Smooth muscle cell (in vitro differentiated cells): Measurements from ENCODE around the gene TNS1. TPM values are rescaled to one million over a fixed set of nuclear protein-coding genes. Genes with fewer than 3 reads are reported as not detected.

Experiments
- DNase-seq: peaks from one replicate; lab custom pipeline; 2025; ENCODE audit not compliant: unreplicated experiment; lab: John Stamatoyannopoulos, UW
- H2AFZ ChIP-seq: fragments of 200-600 bp; sonication (generic); 2 replicates; pipeline ENCODE4 v1.6.0; 2016; ENCODE audit warnings: antibody characterized with exemption, low read depth, mild to moderate bottlenecking
- H3F3A ChIP-seq: fragments of 200-600 bp; sonication (generic); 2 replicates; pipeline ENCODE4 v1.6.0; 2017; ENCODE audit warnings: antibody characterized with exemption, low read depth
- H3K27ac ChIP-seq: fragments of 200-600 bp; sonication (generic); 2 replicates; pipeline ENCODE4 v1.5.1; 2016; ENCODE audit warnings: low read depth, mild to moderate bottlenecking
- H3K27me3 ChIP-seq: fragments of 200-600 bp; sonication (generic); 2 replicates; pipeline ENCODE4 v1.6.1; 2016; ENCODE audit warnings: low read depth, mild to moderate bottlenecking
- H3K36me3 ChIP-seq: fragments of 200-600 bp; sonication (generic); 2 replicates; pipeline ENCODE4 v1.5.1; 2016; ENCODE audit warnings: low read depth
- H3K4me1 ChIP-seq: fragments of 200-600 bp; sonication (generic); 2 replicates; pipeline ENCODE4 v1.5.1; 2016; ENCODE audit warnings: low read depth
- H3K4me2 ChIP-seq: fragments of 200-600 bp; sonication (generic); 2 replicates; pipeline ENCODE4 v1.6.0; 2016; ENCODE audit warnings: mild to moderate bottlenecking
- H3K4me3 ChIP-seq: fragments of 200-600 bp; sonication (generic); 2 replicates; pipeline ENCODE4 v1.5.1; 2016; ENCODE audit warnings: mild to moderate bottlenecking
- H3K79me2 ChIP-seq: fragments of 200-600 bp; sonication (generic); 2 replicates; pipeline ENCODE4 v1.6.0; 2016; ENCODE audit warnings: low read depth, mild to moderate bottlenecking
- H3K9ac ChIP-seq: fragments of 200-600 bp; sonication (generic); 2 replicates; pipeline ENCODE4 v1.6.0; 2016; ENCODE audit warnings: low read depth
- H3K9me3 ChIP-seq: fragments of 200-600 bp; sonication (generic); replicated peaks from 2 replicates; pipeline ENCODE4 v1.5.1; 2016; ENCODE audit warnings: low read depth
- H4K20me1 ChIP-seq: fragments of 200-600 bp; sonication (generic); 2 replicates; pipeline ENCODE4 v1.6.0; 2016; ENCODE audit warnings: low read depth
- CTCF ChIP-seq: fragments of 200-600 bp; sonication (generic); IDR thresholded peaks from 2 replicates; pipeline ENCODE4 v1.5.1; 2017; ENCODE audit warnings: borderline replicate concordance, mild to moderate bottlenecking, antibody characterized with exemption; ENCODE audit not compliant: insufficient read depth, poor library complexity, severe bottlenecking
- WGBS: methylation state at CpG from one replicate; pipeline ENCODE4 v1.1.7; 2016; ENCODE audit warnings: low lambda C conversion rate; 5-methylcytosine and 5-hydroxymethylcytosine counted together
- polyA plus RNA-seq: library from polyadenylated mRNA; unstranded; fragments of >200 nt; fragmentation: Nextera tagmentation; extraction: Ambion mirVana; gene quantifications from 2 replicates; pipeline ENCODE4 v1.2.1, GENCODE V29; 2016
- total RNA-seq: library from RNA; depleted of rRNA; stranded (reverse); fragments of >200 nt; gene quantifications from 2 replicates; pipeline ENCODE4 v1.2.3, GENCODE V29; 2014

TNS1 gene
- total and polyA plus RNA-seq, 2 experiments from 2014 or later, result 52.3 to 61.5 TPM

- no peak for DNase-seq
- H3K27ac ChIP-seq, result peak overlapping the region; percentile 96
- H3K4me2 ChIP-seq, result peak overlapping the region; percentile 83
Measured at GRCh38 chr2:217940261-217941220, 62.3 kb downstream of the TNS1 start.

GRCh38 chr2:217939629-217940245 is 63.1 kb downstream of the TNS1 start:
- no peaks in the 10 kb centered on the region for H3K36me3 ChIP-seq
- no peak for DNase-seq
- H3K27ac ChIP-seq, result peak overlapping the region; percentile 96
- H3K4me2 ChIP-seq, result peak overlapping the region; percentile 83
- no peak overlapping the region for H2AFZ ChIP-seq
- peaks cover 30% of the 10 kb centered on the region for H3K4me1 ChIP-seq
- H3K27me3 ChIP-seq, result no peaks in the 10 kb centered on the region
- H3K9me3 ChIP-seq, result no peaks in the 10 kb centered on the region
- TF ChIP-seq CTCF, result no peak
- H3K9ac ChIP-seq, result no peak overlapping the region
- H4K20me1 ChIP-seq, result peaks cover 56% of the 10 kb centered on the region
- peaks cover 74% of the 10 kb centered on the region for H3K79me2 ChIP-seq
- H3F3A ChIP-seq, result peaks cover 16% of the 10 kb centered on the region
- 90% methylated on average over 7 of the region's 7 CpGs for WGBS
- H3K4me3 ChIP-seq, result no peak overlapping the region

More at GRCh38 chr2:217940261-217941220, 62.3 kb downstream of the TNS1 start:
- Histone ChIP-seq H3K36me3 (no peaks in the 10 kb centered on the region), H3K4me3 (peak overlapping the region; percentile 49), H4K20me1 (peaks cover 63% of the 10 kb centered on the region), H3F3A (peaks cover 17% of the 10 kb centered on the region), H2AFZ (no peak overlapping the region), H3K27me3 (no peaks in the 10 kb centered on the region), H3K9me3 (no peaks in the 10 kb centered on the region), H3K4me1 (peaks cover 30% of the 10 kb centered on the region), H3K79me2 (peaks cover 74% of the 10 kb centered on the region), H3K9ac (no peak overlapping the region)
- no peak for TF ChIP-seq CTCF
- WGBS, result 89% methylated on average over 13 of the region's 13 CpGs

DNA sequence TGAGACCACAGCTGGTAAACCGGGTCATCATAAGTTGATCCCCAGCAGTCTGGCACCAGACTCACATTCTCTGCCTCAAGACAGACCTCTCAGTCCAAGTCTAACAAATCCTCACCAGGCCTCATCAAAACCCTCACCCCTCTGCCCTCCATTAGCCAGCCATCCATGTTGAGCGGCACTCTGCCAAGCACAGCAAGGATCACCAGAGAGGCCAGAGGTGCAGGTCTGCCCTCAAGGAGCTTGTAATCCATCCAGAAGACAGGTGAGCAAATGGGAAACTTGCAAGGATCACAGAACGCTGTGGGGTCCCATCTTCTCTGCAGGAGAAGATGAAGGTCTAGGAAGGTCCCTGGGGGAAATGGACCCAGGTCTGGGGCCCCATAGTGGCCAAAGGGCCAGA is 63.6 kb downstream of the TNS1 start:
- H3K27me3 ChIP-seq, result no peaks in the 10 kb centered on the region
- H3F3A ChIP-seq, result peaks cover 13% of the 10 kb centered on the region
- H3K4me2 ChIP-seq, result peak overlapping the region; percentile 83
- H3K9ac ChIP-seq, result no peak overlapping the region
- no peak for DNase-seq
- no peaks in the 10 kb centered on the region for H3K9me3 ChIP-seq
- H2AFZ ChIP-seq, result no peak overlapping the region
- H3K36me3 ChIP-seq, result no peaks in the 10 kb centered on the region
- peaks cover 30% of the 10 kb centered on the region for H3K4me1 ChIP-seq
- peaks cover 51% of the 10 kb centered on the region for H4K20me1 ChIP-seq
- 92% methylated on average over 3 of the region's 3 CpGs for WGBS
- peak overlapping the region; percentile 96 for H3K27ac ChIP-seq
- H3K4me3 ChIP-seq, result no peak overlapping the region
- peaks cover 73% of the 10 kb centered on the region for H3K79me2 ChIP-seq
- no peak for TF ChIP-seq CTCF
